ENCODE results near the gene CRYBB3.

The CRYBB3 gene

GRCh38 chr22:25199731-25200520 is at the start of gene CRYBB3:
CRYBB3 (plus strand) TSS chr22:25199858; CDS start chr22:25201397, 1,539 bp downstream.
- no peak for DNase-seq (ENCODE audit: extremely low read depth in 1 of 2, low read depth in 1 of 2)

GRCh38 chr22:25153961-25154666 is 45.5 kb upstream of the CRYBB3 start:
- DNase-seq (ENCODE audit: extremely low read depth in 1 of 2, low read depth in 1 of 2): no peak

GRCh38 chr22:25154667-25154999 is 45.0 kb upstream of the CRYBB3 start:
- DNase-seq (ENCODE audit: extremely low read depth in 1 of 2, low read depth in 1 of 2): no peak

- DNase-seq (ENCODE audit: extremely low read depth in 1 of 2, low read depth in 1 of 2): no peak
Measured at GRCh38 chr22:25156736-25157135, 42.9 kb upstream of the CRYBB3 start.

- DNase-seq (ENCODE audit: extremely low read depth in 1 of 2, low read depth in 1 of 2): no peak
Measured at GRCh38 chr22:25159028-25159427, 40.6 kb upstream of the CRYBB3 start.

GRCh38 chr22:25160120-25160996 is 39.3 kb upstream of the CRYBB3 start:
- DNase-seq (ENCODE audit: extremely low read depth in 1 of 2, low read depth in 1 of 2): no peak

- DNase-seq (ENCODE audit: extremely low read depth in 1 of 2, low read depth in 1 of 2): no peak
Measured at GRCh38 chr22:25161017-25161915, 38.4 kb upstream of the CRYBB3 start.

GRCh38 chr22:25161916-25162530 is 37.6 kb upstream of the CRYBB3 start:
- DNase-seq (ENCODE audit: extremely low read depth in 1 of 2, low read depth in 1 of 2): no peak

- no peak for DNase-seq (ENCODE audit: extremely low read depth in 1 of 2, low read depth in 1 of 2)
Measured at GRCh38 chr22:25162561-25162960, 37.1 kb upstream of the CRYBB3 start.

- DNase-seq (ENCODE audit: extremely low read depth in 1 of 2, low read depth in 1 of 2): no peak
Measured at GRCh38 chr22:25165785-25166184, 33.9 kb upstream of the CRYBB3 start.

- DNase-seq (ENCODE audit: extremely low read depth in 1 of 2, low read depth in 1 of 2): no peak
Measured at GRCh38 chr22:25166266-25167040, 33.2 kb upstream of the CRYBB3 start.

- no peak for DNase-seq (ENCODE audit: extremely low read depth in 1 of 2, low read depth in 1 of 2)
Measured at GRCh38 chr22:25167082-25167481, 32.6 kb upstream of the CRYBB3 start.

GRCh38 chr22:25167834-25168601 is 31.6 kb upstream of the CRYBB3 start:
- DNase-seq (ENCODE audit: extremely low read depth in 1 of 2, low read depth in 1 of 2): no peak

GRCh38 chr22:25169278-25170031 is 30.2 kb upstream of the CRYBB3 start:
- no peak for DNase-seq (ENCODE audit: extremely low read depth in 1 of 2, low read depth in 1 of 2)

GRCh38 chr22:25170426-25170980 is 29.2 kb upstream of the CRYBB3 start:
- no peak for DNase-seq (ENCODE audit: extremely low read depth in 1 of 2, low read depth in 1 of 2)

GRCh38 chr22:25172153-25172552 is 27.5 kb upstream of the CRYBB3 start:
- peak in 1 of 2 donors; percentile 1 for DNase-seq (ENCODE audit: extremely low read depth in 1 of 2, low read depth in 1 of 2)

GRCh38 chr22:25174156-25174887 is 25.3 kb upstream of the CRYBB3 start:
- DNase-seq (ENCODE audit: extremely low read depth in 1 of 2, low read depth in 1 of 2): no peak
